ENCODE data around the gene UTP25.

DNA sequence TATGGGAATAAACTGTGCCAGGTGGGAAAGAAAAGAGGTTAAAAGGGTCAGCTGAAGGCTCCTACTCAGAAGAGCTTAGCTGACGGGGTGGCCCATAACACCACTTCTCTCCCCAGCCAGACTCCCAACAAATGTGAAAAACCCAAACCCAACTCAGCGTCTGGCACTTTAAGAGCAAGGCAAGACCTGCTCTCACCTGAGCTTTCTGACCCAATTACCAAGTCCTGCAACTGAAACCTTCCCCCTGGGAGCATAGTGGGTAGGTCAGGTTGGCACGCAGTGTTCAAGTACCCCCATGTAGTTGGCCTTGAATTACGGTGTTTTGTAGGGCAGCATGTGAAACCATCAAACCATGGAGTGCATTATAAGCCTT lies 25.0 kb upstream of the UTP25 start:
- TF ChIP-seq, protein P1, sequence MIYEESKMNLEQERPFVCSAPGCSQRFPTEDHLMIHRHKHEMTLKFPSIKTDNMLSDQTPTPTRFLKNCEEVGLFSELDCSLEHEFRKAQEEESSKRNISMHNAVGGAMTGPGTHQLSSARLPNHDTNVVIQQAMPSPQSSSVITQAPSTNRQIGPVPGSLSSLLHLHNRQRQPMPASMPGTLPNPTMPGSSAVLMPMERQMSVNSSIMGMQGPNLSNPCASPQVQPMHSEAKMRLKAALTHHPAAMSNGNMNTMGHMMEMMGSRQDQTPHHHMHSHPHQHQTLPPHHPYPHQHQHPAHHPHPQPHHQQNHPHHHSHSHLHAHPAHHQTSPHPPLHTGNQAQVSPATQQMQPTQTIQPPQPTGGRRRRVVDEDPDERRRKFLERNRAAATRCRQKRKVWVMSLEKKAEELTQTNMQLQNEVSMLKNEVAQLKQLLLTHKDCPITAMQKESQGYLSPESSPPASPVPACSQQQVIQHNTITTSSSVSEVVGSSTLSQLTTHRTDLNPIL (CRISPR knock-in tag; IDR thresholded peaks at IDR 0.05; ENCODE audit: low read depth), result no peak
- no peak for TF ChIP-seq ZC3H10 (CRISPR knock-in tag; IDR thresholded peaks at IDR 0.05)
- no peak for TF ChIP-seq OSR1 (CRISPR knock-in tag; IDR thresholded peaks at IDR 0.05)
- TF ChIP-seq, protein P2, sequence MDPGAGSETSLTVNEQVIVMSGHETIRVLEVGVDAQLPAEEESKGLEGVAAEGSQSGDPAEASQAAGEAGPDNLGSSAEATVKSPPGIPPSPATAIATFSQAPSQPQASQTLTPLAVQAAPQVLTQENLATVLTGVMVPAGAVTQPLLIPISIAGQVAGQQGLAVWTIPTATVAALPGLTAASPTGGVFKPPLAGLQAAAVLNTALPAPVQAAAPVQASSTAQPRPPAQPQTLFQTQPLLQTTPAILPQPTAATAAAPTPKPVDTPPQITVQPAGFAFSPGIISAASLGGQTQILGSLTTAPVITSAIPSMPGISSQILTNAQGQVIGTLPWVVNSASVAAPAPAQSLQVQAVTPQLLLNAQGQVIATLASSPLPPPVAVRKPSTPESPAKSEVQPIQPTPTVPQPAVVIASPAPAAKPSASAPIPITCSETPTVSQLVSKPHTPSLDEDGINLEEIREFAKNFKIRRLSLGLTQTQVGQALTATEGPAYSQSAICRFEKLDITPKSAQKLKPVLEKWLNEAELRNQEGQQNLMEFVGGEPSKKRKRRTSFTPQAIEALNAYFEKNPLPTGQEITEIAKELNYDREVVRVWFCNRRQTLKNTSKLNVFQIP (CRISPR knock-in tag; IDR thresholded peaks at IDR 0.05; ENCODE audit: borderline replicate concordance, low read depth), result no peak
- no peak for TF ChIP-seq GLIS3 (CRISPR knock-in tag; IDR thresholded peaks at IDR 0.05)
- no peak for TF ChIP-seq ZFP30 (CRISPR knock-in tag; IDR thresholded peaks at IDR 0.05)
- no peak for TF ChIP-seq BACH2 (CRISPR knock-in tag; IDR thresholded peaks at IDR 0.05; ENCODE audit: borderline replicate concordance)
- no peak for TF ChIP-seq ZFP3 (CRISPR knock-in tag; IDR thresholded peaks at IDR 0.05)
